HepG2 (cell line): ENCODE results near the gene ZNF48. TPM values are rescaled to one million over a fixed set of nuclear protein-coding genes. Genes with fewer than 3 reads are reported as not detected.

Experiments
- GATA4 ChIP-seq: sonication (generic); IDR thresholded peaks from 2 replicates; pipeline ENCODE4 v1.6.1; 2016; ENCODE audit warnings: antibody characterized with exemption, low read depth, borderline replicate concordance
- HDAC1 ChIP-seq: sonication (generic); formaldehyde crosslinking; IDR thresholded peaks from 2 replicates; pipeline ENCODE4 v1.5.1; 2020; ENCODE audit warnings: mild to moderate bottlenecking, missing genetic modification reagents
- KMT2A ChIP-seq: sonication (generic); formaldehyde crosslinking; IDR thresholded peaks from 2 replicates; pipeline ENCODE4 v1.4.0; 2020; ENCODE audit warnings: missing genetic modification reagents
- MYC ChIP-seq: sonication (generic); formaldehyde crosslinking; IDR thresholded peaks from 2 replicates; pipeline ENCODE4 v1.9.0; 2021; ENCODE audit warnings: missing genetic modification reagents, borderline replicate concordance
- NFE2L2 ChIP-seq: fragments of 150-350 bp; IDR thresholded peaks from 2 replicates; pipeline ENCODE4 v1.6.1; 2014; ENCODE audit warnings: low read length
- NR2C2 ChIP-seq: sonication (generic); formaldehyde crosslinking; IDR thresholded peaks from 2 replicates; pipeline ENCODE4 v1.4.0; 2020; ENCODE audit warnings: missing genetic modification reagents, mild to moderate bottlenecking, moderate library complexity, borderline replicate concordance
- RCOR2 ChIP-seq: IDR thresholded peaks from 2 replicates; pipeline ENCODE4 v1.6.1; 2016; ENCODE audit warnings: missing biosample characterization, missing genetic modification reagents
- RFXAP ChIP-seq: sonication (generic); formaldehyde crosslinking; IDR thresholded peaks from 2 replicates; pipeline ENCODE4 v1.4.0; 2020; ENCODE audit warnings: missing genetic modification reagents, borderline replicate concordance
- SALL1 ChIP-seq: sonication (generic); formaldehyde crosslinking; IDR thresholded peaks from 2 replicates; pipeline ENCODE4 v1.8.0; 2022; ENCODE audit warnings: mild to moderate bottlenecking, missing genetic modification reagents
- SAP130 ChIP-seq: IDR thresholded peaks from 2 replicates; pipeline ENCODE4 v1.6.1; 2016; ENCODE audit warnings: low read depth
- SP1 ChIP-seq, 2 experiments: fragments of 450-650 bp in 1 of 2; sonication (generic) in 1 of 2; formaldehyde crosslinking in 1 of 2; IDR thresholded peaks; 2 replicates each; pipeline versions ENCODE4 v1.4.0 to v1.6.1; 2016 to 2020; ENCODE audit warnings: missing genetic modification reagents in 1 of 2
- SP140L ChIP-seq: sonication (generic); formaldehyde crosslinking; IDR thresholded peaks from 2 replicates; pipeline ENCODE4 v1.4.0; 2020; ENCODE audit warnings: missing genetic modification reagents, borderline replicate concordance
- STAT5B ChIP-seq: sonication (generic); formaldehyde crosslinking; IDR thresholded peaks from 2 replicates; pipeline ENCODE4 v1.4.0; 2020; ENCODE audit warnings: missing genetic modification reagents
- TBP ChIP-seq: sonication (generic); formaldehyde crosslinking; IDR thresholded peaks from 2 replicates; pipeline ENCODE4 v1.5.0; 2020; ENCODE audit warnings: missing genetic modification reagents
- ZKSCAN1 ChIP-seq: fragments of 150-350 bp; IDR thresholded peaks from 2 replicates; pipeline ENCODE4 v1.6.1; 2014; ENCODE audit warnings: low read length
- ZNF101 ChIP-seq: sonication (generic); formaldehyde crosslinking; IDR thresholded peaks from 2 replicates; pipeline ENCODE4 v1.4.0; 2020; ENCODE audit warnings: mild to moderate bottlenecking, low read depth, missing genetic modification reagents, borderline replicate concordance
- ZNF317 ChIP-seq: sonication (generic); formaldehyde crosslinking; IDR thresholded peaks from 2 replicates; pipeline ENCODE4 v1.5.0; 2020; ENCODE audit warnings: mild to moderate bottlenecking, missing genetic modification reagents
- ZNF607 ChIP-seq: sonication (generic); formaldehyde crosslinking; IDR thresholded peaks from 2 replicates; pipeline ENCODE4 v1.5.1; 2020; ENCODE audit warnings: missing genetic modification reagents, mild to moderate bottlenecking, borderline replicate concordance
- polyA plus RNA-seq, 8 experiments: library from polyadenylated mRNA; depleted of rRNA in 3 of 8; stranded (reverse) in 7 of 8; unstranded in 1 of 8; fragments of >200 nt; fragmentation: Illumina TruSeq in 4 of 8; extraction: Trizol in 4 of 8; gene quantifications; 2 replicates each; pipeline versions ENCODE4 v1.2.1 to v1.2.3, GENCODE V29; 2011 to 2016; ENCODE audit warnings: low read depth in 4 of 8, missing spikeins in 1 of 8, mixed read lengths in 1 of 8; ENCODE audit not compliant: insufficient read depth in 1 of 8
- total RNA-seq, 5 experiments: library from RNA; depleted of rRNA; stranded (reverse); fragments of >200 nt; fragmentation: Illumina TruSeq; extraction: Trizol; gene quantifications; 2 replicates each; pipeline ENCODE4 v1.2.3, GENCODE V29; 2016; ENCODE audit warnings: low read depth in 1 of 5
- TF ChIP-seq, protein P1 (sequence below), 2 experiments: sonication (generic) in 1 of 2; formaldehyde crosslinking in 1 of 2; IDR thresholded peaks; 2 replicates each; pipeline versions ENCODE4 v1.6.1 to v1.9.0; 2014 to 2022; ENCODE audit warnings: antibody characterized with exemption in 1 of 2, borderline replicate concordance in 1 of 2, inconsistent platforms in 1 of 2, low read depth in 1 of 2, missing genetic modification reagents in 1 of 2
- TF ChIP-seq, protein P2 (sequence below): sonication (generic); formaldehyde crosslinking; IDR thresholded peaks from 2 replicates; pipeline ENCODE4 v1.4.0; 2020; ENCODE audit warnings: missing genetic modification reagents, borderline replicate concordance
- TF ChIP-seq, protein P3 (sequence below): sonication (generic); formaldehyde crosslinking; IDR thresholded peaks from 2 replicates; pipeline ENCODE4 v1.8.1; 2023; ENCODE audit warnings: missing genetic modification reagents, inconsistent platforms, borderline replicate concordance

Gene ZNF48
- total and polyA plus RNA-seq, 2 of the 13 experiments (the other 11 are each of a cell fraction or from before 2014, with no cell fraction given) = 9.9 to 12.3 TPM

DNA sequence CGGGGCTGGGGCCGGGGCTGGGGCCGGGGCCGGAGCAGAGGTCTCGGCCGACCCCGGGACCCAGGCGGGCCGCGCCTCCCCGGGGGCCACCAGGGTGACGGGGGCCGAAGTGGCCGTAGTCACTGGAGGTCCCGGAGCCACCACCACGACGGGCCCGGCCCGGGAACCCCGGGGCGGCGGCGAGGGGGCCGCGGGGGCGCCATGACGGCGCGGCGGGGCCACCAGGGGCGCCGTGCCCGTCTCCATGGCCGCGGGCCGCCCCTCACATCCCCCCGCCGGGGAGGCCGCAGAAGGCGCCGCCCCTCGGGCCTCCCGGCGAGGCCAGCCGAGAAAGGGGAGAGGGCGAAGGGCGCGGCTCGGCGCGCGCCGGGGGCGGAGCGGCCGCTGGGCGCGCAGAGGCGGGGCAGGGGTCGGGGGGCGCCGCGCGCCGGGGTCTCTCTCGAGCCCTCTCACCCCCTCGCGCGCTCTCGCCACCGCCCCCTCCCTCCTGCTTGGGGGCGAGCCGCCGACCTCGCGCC is 25.2 kb upstream of the ZNF48 start (continued):
- TF ChIP-seq, protein P1, sequence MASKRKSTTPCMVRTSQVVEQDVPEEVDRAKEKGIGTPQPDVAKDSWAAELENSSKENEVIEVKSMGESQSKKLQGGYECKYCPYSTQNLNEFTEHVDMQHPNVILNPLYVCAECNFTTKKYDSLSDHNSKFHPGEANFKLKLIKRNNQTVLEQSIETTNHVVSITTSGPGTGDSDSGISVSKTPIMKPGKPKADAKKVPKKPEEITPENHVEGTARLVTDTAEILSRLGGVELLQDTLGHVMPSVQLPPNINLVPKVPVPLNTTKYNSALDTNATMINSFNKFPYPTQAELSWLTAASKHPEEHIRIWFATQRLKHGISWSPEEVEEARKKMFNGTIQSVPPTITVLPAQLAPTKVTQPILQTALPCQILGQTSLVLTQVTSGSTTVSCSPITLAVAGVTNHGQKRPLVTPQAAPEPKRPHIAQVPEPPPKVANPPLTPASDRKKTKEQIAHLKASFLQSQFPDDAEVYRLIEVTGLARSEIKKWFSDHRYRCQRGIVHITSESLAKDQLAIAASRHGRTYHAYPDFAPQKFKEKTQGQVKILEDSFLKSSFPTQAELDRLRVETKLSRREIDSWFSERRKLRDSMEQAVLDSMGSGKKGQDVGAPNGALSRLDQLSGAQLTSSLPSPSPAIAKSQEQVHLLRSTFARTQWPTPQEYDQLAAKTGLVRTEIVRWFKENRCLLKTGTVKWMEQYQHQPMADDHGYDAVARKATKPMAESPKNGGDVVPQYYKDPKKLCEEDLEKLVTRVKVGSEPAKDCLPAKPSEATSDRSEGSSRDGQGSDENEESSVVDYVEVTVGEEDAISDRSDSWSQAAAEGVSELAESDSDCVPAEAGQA (IDR thresholded peaks at IDR 0.05; ENCODE audit: low read depth) = no peak; the same call in 1 of the 2 replicates
- TF ChIP-seq, protein P1 (CRISPR knock-in tag; IDR thresholded peaks at IDR 0.05; ENCODE audit: borderline replicate concordance) = 0 out of 2 replicates have a peak, but pooled peaks have one; percentile 25
- TF ChIP-seq HDAC1 (CRISPR knock-in tag) (no peak), TBP (CRISPR knock-in tag) (no peak), ZNF317 (no peak), RFXAP (CRISPR knock-in tag) (no peak), ZNF607 (CRISPR knock-in tag) (peak; percentile 22; the same call in 1 of the 2 replicates), SAP130 (peak; percentile 44; the same call in 1 of the 2 replicates), SALL1 (CRISPR knock-in tag) (no peak), ZKSCAN1 (no peak), STAT5B (CRISPR knock-in tag) (no peak), GATA4 (no peak), NR2C2 (CRISPR knock-in tag) (peak; percentile 67), SP1 (IDR thresholded peaks at IDR 0.05) (no peak), SP1 (CRISPR knock-in tag; IDR thresholded peaks at IDR 0.05) (no peak), ZNF101 (CRISPR knock-in tag) (no peak), NFE2L2 (no peak), MYC (CRISPR knock-in tag) (peak; percentile 55; the same call in 1 of the 2 replicates), KMT2A (0 out of 2 replicates have a peak, but pooled peaks have one; percentile 1), SP140L (CRISPR knock-in tag) (no peak), RCOR2 (CRISPR knock-in tag) (no peak)
- TF ChIP-seq, protein P2, sequence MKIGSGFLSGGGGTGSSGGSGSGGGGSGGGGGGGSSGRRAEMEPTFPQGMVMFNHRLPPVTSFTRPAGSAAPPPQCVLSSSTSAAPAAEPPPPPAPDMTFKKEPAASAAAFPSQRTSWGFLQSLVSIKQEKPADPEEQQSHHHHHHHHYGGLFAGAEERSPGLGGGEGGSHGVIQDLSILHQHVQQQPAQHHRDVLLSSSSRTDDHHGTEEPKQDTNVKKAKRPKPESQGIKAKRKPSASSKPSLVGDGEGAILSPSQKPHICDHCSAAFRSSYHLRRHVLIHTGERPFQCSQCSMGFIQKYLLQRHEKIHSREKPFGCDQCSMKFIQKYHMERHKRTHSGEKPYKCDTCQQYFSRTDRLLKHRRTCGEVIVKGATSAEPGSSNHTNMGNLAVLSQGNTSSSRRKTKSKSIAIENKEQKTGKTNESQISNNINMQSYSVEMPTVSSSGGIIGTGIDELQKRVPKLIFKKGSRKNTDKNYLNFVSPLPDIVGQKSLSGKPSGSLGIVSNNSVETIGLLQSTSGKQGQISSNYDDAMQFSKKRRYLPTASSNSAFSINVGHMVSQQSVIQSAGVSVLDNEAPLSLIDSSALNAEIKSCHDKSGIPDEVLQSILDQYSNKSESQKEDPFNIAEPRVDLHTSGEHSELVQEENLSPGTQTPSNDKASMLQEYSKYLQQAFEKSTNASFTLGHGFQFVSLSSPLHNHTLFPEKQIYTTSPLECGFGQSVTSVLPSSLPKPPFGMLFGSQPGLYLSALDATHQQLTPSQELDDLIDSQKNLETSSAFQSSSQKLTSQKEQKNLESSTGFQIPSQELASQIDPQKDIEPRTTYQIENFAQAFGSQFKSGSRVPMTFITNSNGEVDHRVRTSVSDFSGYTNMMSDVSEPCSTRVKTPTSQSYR = peak; percentile 27; the same call in 1 of the 2 replicates
- TF ChIP-seq, protein P3, sequence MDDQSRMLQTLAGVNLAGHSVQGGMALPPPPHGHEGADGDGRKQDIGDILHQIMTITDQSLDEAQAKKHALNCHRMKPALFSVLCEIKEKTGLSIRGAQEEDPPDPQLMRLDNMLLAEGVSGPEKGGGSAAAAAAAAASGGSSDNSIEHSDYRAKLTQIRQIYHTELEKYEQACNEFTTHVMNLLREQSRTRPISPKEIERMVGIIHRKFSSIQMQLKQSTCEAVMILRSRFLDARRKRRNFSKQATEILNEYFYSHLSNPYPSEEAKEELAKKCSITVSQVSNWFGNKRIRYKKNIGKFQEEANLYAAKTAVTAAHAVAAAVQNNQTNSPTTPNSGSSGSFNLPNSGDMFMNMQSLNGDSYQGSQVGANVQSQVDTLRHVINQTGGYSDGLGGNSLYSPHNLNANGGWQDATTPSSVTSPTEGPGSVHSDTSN = no peak
